ENCODE measurements around the gene FOLR3.

- TF ChIP-seq CTCF (tag by site-specific recombination; IDR thresholded peaks at IDR 0.05) (no peak), KLF16 (tag by site-specific recombination; IDR thresholded peaks at IDR 0.05) (no peak), ZNF274 (IDR thresholded peaks at IDR 0.05; ENCODE audit: low read length) (no peak), ZNF274 (tag by site-specific recombination; IDR thresholded peaks at IDR 0.05; ENCODE audit: borderline replicate concordance) (no peak), ZNF266 (tag by site-specific recombination; IDR thresholded peaks at IDR 0.05; ENCODE audit: low read depth) (no peak), ZNF335 (tag by site-specific recombination; conservative IDR thresholded peaks at IDR 0.05) (no peak), ZNF585B (tag by site-specific recombination; IDR thresholded peaks at IDR 0.05) (no peak), BCL11B (tag by site-specific recombination; IDR thresholded peaks at IDR 0.05; ENCODE audit: low read depth) (no peak), ZBTB26 (tag by site-specific recombination; optimal IDR thresholded peaks at IDR 0.05) (no peak), REST (tag by site-specific recombination; IDR thresholded peaks at IDR 0.05) (no peak)
Measured at GRCh38 chr11:72160319-72160718, 24.8 kb downstream of the FOLR3 start.

Measured in HEK293 (cell line).